UCSD-AML1 (cell line): Measurements from ENCODE around the gene STMN3.
A peak's percentile ranks its signal among the peaks of the same experiment; 100 is the strongest.
"Not testable (repeated sequence)": the region's sequence is repeated elsewhere in the genome, so short reads cannot be mapped to it uniquely, and the experiment has no call there.

ENCODE experiments used
- DNase-seq: peaks from one replicate; lab custom pipeline; 2025; ENCODE audit not compliant: unreplicated experiment; lab: John Stamatoyannopoulos, UW

Gene STMN3

DNA sequence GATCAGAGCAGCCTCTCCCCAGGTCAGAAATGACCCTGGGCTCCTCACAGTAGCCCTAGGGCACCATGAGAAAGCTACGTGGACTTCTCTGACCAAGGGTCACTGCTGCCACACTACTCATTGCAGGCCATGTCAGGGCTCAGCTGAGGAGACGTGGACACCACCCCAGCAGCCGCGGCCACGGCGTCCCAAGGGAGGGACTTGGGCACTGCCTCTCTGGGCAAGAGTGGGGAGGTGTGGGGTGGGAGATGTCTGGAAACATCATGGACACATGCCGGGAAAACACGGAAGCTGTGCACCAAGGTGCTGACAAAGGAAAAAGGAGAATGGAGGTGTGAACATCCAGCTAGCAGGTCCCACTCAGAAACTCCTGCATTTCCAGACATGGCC, 35.4 kb downstream of the STMN3 start:
- DNase-seq: no peak

DNA sequence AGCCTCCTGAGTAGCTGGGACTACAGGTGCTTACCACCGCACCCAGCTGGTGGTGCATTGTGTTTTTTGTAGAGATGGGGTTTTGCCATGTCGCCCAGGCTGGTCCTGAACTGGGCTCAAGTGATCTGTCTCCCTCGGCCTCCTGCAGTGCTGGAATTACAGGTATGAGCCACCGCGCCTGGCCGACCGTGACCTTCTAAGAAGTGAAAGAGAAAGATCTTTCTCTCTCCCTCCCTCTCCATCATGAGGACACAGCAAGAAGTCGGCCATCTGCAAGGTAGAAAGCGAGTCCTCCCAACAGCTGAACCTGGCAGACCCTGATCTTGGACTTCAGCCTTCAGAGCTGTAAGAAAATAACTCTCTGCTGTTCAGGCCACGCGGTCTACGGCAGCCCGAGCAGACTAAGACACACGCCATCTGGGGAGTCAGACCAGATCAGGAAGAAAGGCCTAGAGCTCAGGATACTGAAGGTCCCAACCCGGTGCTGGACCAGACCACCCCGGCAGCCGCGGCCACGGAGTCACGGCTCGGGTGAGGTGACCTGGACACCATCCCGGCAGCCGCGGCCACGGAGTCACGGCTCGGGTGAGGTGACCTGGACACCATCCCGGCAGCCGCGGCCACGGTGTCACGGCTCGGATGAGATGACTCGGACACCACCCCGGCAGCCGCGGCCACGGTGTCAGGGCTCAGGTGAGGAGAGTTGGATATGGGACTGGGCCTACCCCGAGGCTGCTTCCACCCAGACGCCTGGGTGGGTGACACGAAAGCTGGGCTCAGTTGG, 35.9 kb downstream of the STMN3 start:
- no peak for DNase-seq

DNA sequence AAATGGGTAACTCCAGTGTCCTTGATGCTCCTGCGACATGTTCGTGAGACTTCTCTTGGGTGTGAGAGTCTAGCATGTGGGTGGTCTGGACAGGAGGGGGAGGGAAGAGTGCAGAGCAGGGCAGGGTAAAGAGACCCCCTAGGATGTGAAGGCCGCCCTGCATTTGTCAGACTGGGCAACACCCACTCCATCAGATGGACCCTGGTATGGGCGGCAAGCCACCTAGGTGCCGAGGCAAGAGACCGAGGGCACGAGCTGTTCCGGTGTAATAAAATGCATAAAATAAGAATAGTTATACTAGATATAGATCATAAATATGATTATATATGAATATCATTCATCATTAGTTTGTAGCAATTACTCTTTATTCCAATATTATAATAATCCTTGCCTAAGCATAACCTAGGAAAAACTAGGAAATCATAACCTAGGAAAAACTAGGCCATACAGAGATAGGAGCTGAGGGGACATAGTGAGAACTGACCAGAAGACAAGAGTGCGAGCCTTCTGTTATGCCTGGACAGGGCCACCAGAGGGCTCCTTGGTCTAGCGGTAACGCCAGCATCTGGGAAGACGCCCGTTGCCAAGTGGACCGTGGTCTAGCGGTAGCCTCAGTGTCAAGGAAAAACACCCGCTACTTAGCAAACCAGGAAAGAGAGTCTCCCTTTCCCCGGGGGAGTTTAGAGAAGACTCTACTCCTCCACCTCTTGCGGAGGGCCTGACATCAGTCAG, 39.2 kb downstream of the STMN3 start:
- not testable (repeated sequence) for DNase-seq

DNA sequence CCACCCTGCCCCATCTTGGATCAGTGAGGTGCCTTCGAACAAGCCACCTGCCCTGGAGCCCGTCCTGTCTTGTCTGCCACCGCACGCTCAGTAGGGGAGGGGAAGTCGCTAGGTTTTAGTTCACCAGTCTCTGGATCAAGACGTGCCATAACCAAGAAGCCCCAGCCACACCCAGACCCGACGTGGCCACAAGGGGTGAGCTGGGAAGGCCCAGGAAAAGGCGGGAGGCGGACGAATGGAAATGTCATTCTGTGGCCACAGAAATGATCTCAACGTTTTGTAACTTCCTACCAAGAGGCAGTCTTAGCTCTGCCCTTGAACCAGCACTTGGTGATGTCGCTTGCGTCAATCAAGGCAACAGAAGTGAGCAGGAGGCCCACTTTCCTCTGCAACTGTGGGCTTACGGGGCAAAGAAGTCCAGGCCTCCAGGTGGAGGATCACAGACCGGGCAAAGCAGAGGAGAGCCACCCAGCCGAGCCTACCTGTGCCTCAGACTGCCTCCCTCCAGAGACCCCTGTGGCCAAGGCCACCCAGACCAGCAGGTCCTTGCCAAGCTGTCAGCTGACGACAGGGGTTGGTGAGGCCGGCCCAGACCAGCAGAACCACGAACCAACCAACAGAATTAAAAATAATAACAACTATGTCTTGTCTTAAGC, 40.8 kb downstream of the STMN3 start:
- peak; percentile 74 for DNase-seq

DNA sequence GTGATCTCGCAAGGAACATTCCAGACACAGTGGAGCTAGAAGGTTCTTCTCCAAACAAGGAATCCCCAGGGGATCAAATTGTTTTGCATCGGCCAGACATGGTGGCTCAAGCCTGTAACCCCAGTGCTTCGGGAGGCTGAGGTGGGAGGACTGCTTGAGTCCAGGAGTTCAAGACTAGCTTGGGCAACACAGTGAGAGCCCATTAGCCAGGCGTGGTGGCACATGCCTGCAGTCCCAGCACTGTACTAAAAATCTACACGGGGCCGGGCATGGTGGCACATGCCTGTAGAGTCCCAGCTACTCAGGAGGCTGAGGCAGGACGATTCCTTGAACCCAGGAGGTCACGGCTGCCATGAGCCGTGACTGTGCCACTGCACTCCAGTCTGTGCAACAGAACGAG, 41.6 kb downstream of the STMN3 start:
- DNase-seq: no peak

DNA sequence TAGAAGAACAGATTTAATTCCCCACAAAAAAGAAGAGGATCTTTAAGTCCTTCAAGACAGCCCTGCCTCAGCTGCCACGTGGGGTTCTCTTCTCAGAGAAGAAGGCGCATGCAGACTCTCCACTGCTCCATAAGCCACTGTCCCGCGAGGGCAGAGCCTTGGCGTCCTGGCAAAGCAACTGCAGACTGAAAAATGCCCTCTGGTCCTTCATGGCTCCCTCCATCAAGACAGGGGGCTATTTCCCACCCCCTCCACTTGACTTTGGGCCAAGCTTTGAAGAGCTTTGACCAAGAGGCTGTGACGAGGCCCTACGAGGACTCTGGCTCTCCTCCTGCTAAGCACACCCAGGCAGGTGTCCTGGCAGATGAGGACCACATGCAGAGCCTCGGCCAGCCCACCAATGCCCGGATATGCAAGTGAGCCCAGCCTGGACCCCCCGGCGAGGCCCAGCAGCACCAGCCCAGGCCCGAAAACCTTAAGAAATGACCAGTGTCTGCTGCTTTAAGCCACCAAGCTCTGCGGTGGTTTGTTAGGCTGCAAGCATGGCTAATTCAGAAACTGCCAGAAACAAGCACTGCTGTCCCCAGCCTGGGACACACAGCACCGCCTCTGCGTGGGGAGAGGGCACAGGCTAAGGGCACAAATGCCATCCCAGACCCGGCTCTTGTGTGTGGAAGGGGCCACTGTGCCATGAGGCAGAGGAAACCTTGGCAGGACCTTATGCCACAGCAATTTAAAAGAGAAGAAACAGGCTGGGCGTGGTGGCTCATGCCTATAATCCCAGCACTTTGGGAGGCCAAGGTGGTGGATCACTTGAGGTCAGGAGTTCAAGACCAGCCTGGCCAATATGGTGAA, 42.4 kb downstream of the STMN3 start:
- no peak for DNase-seq

DNA sequence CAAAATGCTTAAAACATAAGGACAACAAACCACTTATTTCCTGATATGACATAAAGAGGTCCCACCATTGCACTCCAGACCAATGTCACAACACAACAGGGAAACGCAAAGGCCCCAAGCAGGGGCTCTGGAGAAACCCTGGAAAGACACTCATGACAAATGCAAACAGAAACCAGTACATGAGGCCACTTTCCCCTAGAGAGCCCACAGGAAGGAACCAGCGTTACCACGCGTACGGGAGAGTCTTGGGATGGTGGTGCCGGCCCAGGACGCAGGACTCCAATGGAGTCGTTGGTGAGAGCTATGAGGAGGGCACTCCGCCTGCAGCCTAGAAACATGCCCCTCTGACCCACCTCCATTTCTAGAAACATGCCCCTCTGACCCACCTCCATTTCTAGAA, 46.5 kb downstream of the STMN3 start:
- peak; percentile 47 for DNase-seq

DNA sequence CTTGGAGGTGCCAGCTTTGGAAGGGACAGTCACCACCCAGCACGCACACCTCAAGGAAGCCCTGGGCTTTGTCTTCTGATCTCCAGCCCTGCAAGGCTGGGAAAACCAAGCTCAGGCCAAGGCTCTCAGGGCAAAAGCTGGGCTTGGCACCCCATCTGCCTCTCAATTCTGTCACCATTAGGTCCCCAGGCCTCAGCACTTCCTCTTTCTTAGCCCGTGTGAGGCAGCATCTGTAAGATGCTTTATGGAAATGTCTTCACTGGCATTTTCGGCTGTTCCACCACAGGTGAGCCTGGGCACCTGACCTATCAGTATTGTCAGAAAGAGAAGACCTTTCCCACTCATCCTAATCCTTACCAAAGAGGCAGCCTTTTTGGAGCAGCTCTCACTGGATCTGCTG, 50.9 kb downstream of the STMN3 start:
- DNase-seq: no peak

DNA sequence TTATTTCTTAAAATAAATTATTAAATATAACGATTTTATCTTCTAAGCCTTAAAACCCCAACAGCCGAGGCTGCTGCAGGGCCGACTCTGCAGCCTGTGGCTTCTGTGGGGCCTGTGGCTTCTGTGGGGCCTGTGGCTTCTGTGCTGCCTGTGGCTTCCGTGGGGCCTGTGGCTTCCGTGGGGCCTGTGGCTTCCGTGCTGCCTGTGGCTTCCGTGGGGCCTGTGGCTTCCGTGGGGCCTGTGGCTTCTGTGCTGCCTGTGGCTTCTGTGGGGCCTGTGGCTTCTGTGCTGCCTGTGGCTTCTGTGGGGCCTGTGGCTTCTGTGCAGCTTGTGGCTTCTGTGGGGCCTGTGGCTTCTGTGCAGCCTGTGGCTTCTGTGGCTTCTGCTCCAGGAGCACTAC, 51.5 kb downstream of the STMN3 start:
- not testable (repeated sequence) for DNase-seq

DNA sequence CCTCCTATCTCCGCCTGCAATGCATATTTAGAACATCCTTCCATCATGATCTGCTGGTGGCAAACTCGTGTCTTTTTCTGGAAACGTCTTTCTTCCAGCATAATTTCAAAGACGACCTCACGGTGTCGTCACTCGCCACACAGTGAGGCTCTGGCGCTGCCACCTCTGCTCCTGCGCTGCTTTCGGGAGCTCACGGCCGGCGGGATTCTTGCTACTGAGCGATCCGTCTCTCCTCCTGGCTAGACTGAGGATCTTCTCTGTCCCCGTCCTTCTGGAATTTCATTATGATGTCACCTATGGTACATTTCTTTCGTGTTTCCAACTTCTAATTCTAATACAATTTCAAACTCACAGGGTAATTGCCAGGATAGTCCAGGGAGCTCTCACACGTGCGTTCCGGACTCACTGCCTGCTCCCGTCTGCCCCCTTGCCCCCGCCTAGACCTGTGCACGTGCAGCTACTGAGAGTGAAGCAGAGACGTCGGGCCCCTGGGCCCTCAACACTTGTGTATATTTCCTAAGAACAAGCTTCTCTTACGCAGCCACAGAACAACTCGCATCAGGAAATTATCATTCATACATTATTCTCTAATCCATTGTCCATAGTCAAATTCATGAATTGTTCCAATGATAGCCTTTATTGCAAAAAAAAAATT, 53.7 kb downstream of the STMN3 start:
- no peak for DNase-seq

DNA sequence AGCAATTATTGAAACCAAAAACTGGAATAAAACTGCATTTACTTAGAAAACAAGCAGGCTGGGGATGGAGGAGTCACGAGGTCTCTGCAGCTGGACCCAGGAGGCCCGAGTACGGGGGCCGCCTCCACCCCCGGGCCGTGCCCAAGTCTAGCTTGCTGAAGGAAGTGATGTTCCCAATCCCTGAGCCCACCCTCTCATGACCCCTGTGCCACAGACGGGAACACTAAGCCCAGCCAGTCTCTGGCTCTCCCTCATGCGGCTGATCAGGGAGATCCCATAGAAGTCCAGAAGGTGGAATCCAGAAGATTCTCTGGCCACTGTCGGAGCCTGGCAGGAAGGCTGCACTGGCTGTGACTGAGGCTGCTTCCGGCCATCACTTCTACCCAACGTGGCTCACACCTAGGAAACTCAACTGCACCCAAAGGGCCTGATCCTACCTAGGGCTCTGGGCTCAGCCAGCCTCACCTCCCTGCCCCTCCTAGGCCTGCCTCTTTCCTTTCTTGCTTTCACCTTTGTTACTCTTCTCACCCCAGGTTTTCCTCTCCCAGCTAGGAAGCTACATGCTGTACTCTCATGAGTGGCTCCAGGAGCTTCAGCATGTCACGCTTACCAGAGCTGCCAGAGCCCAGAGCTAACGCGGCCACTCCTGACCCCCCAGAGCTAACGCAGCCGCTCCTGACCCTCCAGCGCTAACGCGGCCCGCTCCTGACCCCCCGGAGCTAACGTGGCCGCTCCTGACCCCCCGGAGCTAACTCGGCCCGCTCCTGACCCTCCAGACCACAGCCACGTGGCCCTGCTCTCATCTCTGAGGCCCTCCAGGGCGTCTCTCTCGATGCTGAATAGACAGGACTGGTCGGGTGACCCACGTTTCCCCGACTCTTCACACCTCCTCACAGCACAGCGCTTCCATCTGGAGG, 54.5 kb downstream of the STMN3 start:
- DNase-seq: no peak

DNA sequence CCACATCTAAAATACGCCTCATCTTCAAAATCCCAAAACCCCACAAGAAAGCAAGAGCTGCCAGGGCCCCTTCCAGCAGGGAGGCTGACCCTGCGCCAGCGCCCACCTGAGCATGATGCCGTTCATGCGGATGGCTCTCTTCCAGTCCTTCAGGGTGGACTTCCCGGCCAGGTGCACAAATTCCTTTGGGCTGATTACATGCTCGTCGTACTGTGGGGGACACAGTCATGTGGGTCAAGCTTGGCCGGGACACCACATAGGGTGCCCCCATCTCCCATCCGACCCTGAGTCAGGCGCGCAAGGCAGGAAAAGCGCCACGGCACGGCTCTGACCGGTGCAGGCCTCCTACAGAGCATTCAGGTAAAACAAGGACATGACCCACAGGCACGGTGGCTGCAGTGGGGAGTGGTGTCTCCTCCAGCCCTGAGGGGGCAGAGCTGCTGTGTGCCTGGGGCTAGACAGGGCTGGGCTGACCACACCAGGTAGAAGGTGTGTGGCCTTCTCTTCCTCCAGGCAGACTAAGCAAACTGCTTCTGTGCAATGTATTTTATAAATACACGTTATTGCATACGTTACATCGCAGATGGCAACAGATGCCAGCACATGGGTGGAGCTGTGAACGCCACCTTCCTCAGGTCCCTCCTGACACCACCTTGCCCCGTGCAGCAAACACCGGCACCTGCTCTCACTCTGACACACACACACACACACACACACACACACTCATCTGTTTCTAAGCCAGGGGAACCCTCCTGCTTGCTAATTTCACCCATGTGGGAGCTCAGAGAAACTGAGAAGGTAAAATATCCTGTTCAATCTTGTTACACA, 55.4 kb downstream of the STMN3 start:
- DNase-seq: no peak

DNA sequence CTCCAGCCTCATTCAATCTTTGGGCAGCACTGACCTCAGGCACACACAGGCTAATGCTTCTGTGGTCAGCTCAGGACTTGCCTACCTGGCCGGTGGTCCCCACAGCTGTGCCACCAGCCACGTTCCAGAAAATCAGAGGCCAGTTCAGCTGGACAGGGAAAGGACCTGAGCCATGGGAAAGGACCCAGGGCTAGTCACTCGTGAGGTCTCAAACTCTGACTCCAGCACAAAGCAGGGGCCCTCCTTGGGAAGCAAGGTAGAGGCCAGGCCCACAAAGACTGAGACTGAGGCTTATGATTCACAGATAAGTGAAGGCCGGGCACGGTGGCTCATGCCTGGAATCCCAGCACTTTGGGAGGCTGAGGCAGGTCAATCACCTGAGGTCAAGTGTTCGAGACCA, 56.8 kb downstream of the STMN3 start:
- no peak for DNase-seq

DNA sequence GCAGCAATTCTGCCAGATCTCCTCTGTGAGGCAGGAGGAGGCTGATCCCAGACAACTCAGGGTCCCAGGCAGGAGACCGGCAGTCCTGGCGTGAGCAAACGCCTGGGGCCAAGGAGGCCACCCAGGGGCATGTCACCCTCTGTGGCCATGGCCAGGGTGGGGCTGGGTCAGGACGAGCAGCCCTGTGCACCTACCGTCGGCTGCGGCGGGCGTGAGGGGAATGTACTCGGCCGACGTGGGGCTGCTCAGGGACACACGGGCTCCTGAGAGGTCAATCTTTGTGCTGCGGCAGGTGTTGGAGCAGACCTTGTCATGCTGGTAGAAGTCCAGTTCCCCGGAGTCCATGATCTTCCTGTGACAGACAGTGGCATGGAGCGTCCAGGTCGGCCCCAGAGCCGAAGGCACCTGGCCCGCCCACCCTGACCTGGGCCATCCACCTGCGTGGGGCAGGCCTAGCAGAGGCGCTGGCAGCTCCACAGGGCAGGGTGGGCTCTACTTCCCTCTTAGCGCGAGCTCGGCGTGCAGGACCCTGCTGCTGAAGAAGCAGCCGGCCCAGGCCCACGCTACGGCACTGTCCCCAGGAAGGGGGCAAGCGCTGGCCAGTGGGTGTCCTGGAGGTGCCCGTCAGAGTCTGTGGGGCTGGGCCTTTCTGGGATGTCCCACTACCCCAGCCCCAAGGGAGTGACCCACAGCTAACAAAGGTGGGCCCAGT, 57.7 kb downstream of the STMN3 start:
- no peak for DNase-seq

DNA sequence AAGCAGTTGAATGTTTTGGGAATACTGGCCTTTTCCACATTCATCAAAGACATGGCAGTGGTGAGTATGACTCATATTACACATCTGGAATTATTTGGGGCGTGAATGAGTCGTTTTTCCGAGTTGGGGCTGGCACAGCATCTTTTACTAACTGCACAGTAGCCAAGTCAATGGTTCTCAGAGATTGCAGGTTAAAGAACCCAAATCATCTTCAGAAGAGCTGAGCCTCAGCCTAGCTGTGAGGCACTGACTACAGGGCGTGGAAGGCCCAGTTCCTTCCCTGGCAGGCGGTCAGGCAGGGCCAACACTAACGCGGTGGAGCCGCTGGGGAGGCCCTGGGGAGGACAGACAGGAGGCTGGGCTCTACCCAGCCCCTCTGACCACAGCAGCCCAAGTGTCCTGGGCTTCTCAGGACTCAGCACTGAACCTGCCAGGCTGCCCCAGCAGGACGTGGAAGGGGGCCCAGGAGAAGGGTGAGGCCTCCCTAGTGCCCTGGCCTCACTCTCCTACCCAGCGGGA, 59.1 kb downstream of the STMN3 start:
- no peak for DNase-seq

DNA sequence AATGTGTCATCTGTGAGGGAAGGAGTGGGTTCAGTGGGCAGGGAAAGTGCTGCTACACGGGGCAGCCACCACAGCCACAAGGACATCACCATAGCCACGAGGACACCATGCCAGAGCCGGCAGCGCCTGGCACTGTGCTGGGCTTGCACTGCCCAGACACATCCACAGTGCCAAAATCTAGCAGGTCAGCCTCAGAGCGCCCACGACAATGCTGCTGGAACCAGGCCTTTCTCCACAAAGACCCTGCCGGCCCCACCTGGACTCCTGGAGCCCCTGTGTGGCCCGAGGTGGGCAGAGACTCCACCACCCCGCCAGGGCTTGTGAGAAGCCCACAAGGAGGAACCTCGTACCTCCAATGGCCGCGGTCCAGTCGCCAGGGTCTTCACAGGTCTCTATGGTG, 60.6 kb downstream of the STMN3 start:
- no peak for DNase-seq

DNA sequence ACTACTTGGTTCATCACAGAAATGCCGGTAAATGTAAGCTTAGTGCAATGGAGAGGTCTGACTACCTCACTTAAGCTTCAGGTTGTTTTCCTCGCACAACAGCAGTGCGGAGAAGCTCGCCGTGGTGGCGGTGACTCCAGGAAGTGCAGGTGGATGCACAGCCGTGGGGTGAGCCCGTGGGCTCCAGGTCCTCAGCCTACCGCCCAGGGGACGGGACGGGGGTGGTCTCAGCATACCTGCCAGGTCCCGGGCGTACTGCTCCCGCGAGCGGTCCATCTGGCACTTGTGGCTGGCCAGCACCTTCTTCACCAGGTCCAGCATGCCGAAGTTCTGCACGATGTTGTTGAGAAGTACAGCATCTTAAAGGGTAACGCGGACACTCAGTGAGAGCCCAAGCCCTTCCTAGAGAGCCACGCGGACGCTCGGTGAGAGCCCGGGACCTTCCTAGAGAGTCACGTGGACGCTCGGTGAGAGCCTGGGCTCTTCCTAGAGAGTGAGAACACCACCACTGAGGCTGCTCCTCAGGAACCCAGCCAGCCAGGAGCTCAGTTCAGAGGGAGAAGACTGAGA, 61.4 kb downstream of the STMN3 start:
- DNase-seq: no peak

DNA sequence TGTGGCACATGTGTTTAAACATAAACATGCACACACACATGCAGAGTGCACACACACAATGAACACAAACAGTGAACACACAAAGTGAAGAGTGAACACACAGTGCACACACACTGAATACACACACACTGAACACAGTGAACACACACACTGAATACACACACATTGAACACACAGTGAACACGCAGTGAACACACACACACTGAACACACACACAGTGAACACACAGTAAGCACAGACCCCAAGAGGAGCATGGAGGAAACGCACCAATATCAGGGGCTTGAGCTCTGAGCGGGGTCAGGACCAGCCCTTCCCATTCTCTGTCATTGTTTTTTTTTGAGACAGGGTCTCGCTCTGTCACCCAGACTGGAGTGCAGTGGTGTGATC, 62.1 kb downstream of the STMN3 start:
- DNase-seq: no peak
